CD4-positive, alpha-beta T cell (primary cell): Measurements from ENCODE around the gene SPTBN5. TPM values are rescaled to one million over a fixed set of nuclear protein-coding genes. Genes with fewer than 3 reads are reported as not detected.

Experiments
- ATAC-seq: fragments of 200-7000 bp; cut with Tn5 transposase; one replicate; pipeline ENCODE4 v1.10.0; 2022; ENCODE audit warnings: mild to moderate bottlenecking; ENCODE audit not compliant: poor library complexity
- CTCF ChIA-PET: fragments of 350-600 bp; sonication (Branson Sonifier 250); formaldehyde crosslinking; loops from one replicate; lab custom pipeline; 2021; ENCODE audit warnings: antibody characterized with exemption, inconsistent platforms; lab: Charles Lee
- POLR2A ChIA-PET: fragments of 350-600 bp; sonication (Branson Sonifier 250); formaldehyde crosslinking; loops from one replicate; lab custom pipeline; 2021; ENCODE audit warnings: antibody characterized with exemption, inconsistent platforms; lab: Charles Lee
- DNase-seq, 14 experiments: peaks; one replicate each; pipeline ENCODE4 v3.0.0-alpha.2; 2013 to 2020; ENCODE audit warnings: mixed read lengths in 2 of 14
- H3K27ac ChIP-seq, 2 donors: one replicate each; pipeline versions ENCODE4 v1.5.1 to v1.7.0; 2013; ENCODE audit warnings: low read length in 2 of 2, low read depth in 1 of 2, mild to moderate bottlenecking in 1 of 2
- H3K27me3 ChIP-seq, 2 experiments: 1 replicate in 1 of 2; 2 replicates in 1 of 2; pipeline versions ENCODE4 v1.6.1 to v1.7.0; 2013; ENCODE audit warnings: low read length in 2 of 2, control low read depth in 1 of 2, mild to moderate bottlenecking in 1 of 2, moderate library complexity in 1 of 2; ENCODE audit not compliant: insufficient read depth in 2 of 2, control insufficient read depth in 1 of 2
- H3K36me3 ChIP-seq: one replicate; pipeline ENCODE4 v1.6.1; 2013; ENCODE audit warnings: low read length, control low read depth; ENCODE audit not compliant: insufficient read depth
- H3K4me1 ChIP-seq: one replicate; pipeline ENCODE4 v1.6.1; 2013; ENCODE audit warnings: low read length, control low read depth; ENCODE audit not compliant: insufficient read depth
- H3K4me3 ChIP-seq: one replicate; pipeline ENCODE4 v1.5.1; 2013; ENCODE audit warnings: mild to moderate bottlenecking, low read length, moderate library complexity
- H3K9me3 ChIP-seq, 2 experiments: 1 replicate in 1 of 2; 2 replicates in 1 of 2; pipeline versions ENCODE4 v1.6.1 to v1.7.0; 2013; ENCODE audit warnings: low read length in 2 of 2, mild to moderate bottlenecking in 2 of 2, control low read depth in 1 of 2, moderate library complexity in 1 of 2; ENCODE audit not compliant: control insufficient read depth in 1 of 2, insufficient read depth in 1 of 2
- H3K27ac Mint-ChIP-seq: one replicate; pipeline ENCODE4 v1.8.0; 2020; ENCODE audit warnings: mixed read lengths
- H3K27me3 Mint-ChIP-seq: one replicate; pipeline ENCODE4 v1.8.0; 2021; ENCODE audit warnings: mixed read lengths
- H3K36me3 Mint-ChIP-seq: one replicate; pipeline ENCODE4 v1.8.0; 2021; ENCODE audit warnings: low read depth, mixed read lengths
- H3K4me1 Mint-ChIP-seq: one replicate; pipeline ENCODE4 v1.8.0; 2021; ENCODE audit warnings: low read depth, mixed read lengths
- H3K4me3 Mint-ChIP-seq: one replicate; pipeline ENCODE4 v1.8.0; 2020; ENCODE audit warnings: mild to moderate bottlenecking, mixed read lengths
- H3K9me3 Mint-ChIP-seq: one replicate; pipeline ENCODE4 v1.8.0; 2020; ENCODE audit warnings: mixed read lengths
- intact Hi-C, 2 experiments: fragments of 100-400 bp; cut with DNase I in 1 of 2; cut with micrococcal nuclease in 1 of 2; formaldehyde crosslinking; loops; one replicate each; pipeline versions ENCODE4 v1.15.1 to v1.9.0; 2023 to 2025; cut with DNase I, micrococcal nuclease
- total RNA-seq, 174 experiments: library from RNA in 2 of 174; stranded (reverse) in 2 of 174; gene quantifications; one replicate each; pipeline ENCODE4 v1.2.3 and lab custom pipeline; 2021 to 2026
- TF ChIP-seq, protein P1 (sequence below): fragments of 200-600 bp; IDR thresholded peaks from one replicate; pipeline ENCODE4 v1.8.0; 2022; ENCODE audit warnings: antibody characterized with exemption, mild to moderate bottlenecking

The SPTBN5 gene
- total RNA-seq, 2 experiments from 2014 or later: 2.2 to 2.3 TPM

DNA sequence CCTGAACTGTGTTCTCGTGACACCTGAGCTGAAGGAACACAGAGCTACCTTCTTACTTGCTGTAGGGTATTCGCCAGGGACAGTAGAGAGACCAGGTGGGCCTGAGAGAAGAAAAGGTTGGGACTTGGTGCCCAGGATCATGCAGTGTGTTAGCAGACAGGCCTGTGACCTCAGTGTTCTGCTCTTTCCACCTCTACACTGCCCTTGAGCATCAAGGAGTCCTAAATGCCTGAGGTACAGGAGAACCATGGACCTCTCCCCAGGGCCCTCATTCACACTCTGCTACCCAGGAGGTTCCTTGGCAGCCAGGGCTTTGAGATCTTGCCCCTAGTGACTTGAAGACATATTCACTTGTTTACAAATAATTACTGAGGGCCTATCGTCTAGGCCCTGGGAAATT lies 88.1 kb downstream of the SPTBN5 start:
- DNase-seq (no peak), ATAC-seq (no peak)
- H3K27ac ChIP-seq: no peak overlapping the region
- H3K27me3 ChIP-seq: no peaks in the 10 kb centered on the region
- Mint-ChIP-seq H3K4me3 (no peak overlapping the region), H3K9me3 (no peaks in the 10 kb centered on the region), H3K27ac (no peak overlapping the region), H3K4me1 (peaks cover 10% of the 10 kb centered on the region), H3K27me3 (no peaks in the 10 kb centered on the region), H3K36me3 (peaks cover 17% of the 10 kb centered on the region)
- H3K36me3 ChIP-seq: peaks cover 9% of the 10 kb centered on the region
- ChIA-PET POLR2A (no interaction called here), CTCF (interaction anchor here (1.8 kb wide), 1 partner anchor 31 kb away, joined by 4 read pairs; the partner anchor contains the start of gene MAPKBP1)
- H3K9me3 ChIP-seq: no peaks in the 10 kb centered on the region
- TF ChIP-seq, protein P1, sequence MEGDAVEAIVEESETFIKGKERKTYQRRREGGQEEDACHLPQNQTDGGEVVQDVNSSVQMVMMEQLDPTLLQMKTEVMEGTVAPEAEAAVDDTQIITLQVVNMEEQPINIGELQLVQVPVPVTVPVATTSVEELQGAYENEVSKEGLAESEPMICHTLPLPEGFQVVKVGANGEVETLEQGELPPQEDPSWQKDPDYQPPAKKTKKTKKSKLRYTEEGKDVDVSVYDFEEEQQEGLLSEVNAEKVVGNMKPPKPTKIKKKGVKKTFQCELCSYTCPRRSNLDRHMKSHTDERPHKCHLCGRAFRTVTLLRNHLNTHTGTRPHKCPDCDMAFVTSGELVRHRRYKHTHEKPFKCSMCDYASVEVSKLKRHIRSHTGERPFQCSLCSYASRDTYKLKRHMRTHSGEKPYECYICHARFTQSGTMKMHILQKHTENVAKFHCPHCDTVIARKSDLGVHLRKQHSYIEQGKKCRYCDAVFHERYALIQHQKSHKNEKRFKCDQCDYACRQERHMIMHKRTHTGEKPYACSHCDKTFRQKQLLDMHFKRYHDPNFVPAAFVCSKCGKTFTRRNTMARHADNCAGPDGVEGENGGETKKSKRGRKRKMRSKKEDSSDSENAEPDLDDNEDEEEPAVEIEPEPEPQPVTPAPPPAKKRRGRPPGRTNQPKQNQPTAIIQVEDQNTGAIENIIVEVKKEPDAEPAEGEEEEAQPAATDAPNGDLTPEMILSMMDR: no peak
- peaks cover 12% of the 10 kb centered on the region for H3K4me1 ChIP-seq
- intact Hi-C loops: no loop called here
- no peak overlapping the region for H3K4me3 ChIP-seq

DNA sequence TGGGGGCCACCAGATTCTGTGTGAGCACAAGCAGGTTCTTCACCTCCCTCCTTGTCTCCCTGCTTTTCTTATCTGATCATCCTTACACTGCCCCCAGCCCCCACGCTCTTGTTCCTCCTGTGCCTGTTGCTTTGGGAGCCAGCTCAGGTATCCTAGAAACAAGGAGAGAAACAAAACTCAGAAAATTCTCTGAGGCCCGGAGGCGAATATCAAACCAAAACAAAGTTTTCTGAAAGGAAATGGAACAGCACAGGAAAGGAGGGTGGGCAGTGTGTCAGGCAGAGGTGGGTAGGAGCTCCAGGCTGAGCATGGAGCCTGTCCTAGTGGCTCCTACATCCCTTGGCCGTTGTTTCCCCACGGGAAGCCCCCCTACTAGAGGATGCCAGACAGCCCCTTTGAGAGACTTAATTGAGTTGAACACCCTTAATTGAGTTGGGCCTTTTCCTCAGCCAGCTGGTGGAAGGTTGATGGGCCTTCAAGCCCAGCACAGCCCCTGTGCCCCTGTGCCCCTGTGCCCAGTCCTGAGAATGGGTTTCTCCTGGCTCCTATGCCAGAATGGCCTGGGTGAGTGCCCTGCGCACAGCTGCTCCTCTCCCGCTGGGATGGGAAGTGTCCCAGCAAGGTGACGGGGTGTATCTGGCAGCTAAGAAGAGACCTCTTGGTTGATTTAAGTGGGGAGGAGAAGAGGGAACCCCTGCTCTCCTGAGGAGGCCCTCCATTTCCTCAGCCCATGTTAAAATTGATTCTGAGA lies 88.8 kb downstream of the SPTBN5 start:
- ATAC-seq (no peak), DNase-seq (no peak)
- H3K36me3 ChIP-seq: peaks cover 11% of the 10 kb centered on the region
- Mint-ChIP-seq H3K9me3 (no peaks in the 10 kb centered on the region), H3K4me3 (no peak overlapping the region), H3K27me3 (no peaks in the 10 kb centered on the region), H3K4me1 (peaks cover 10% of the 10 kb centered on the region), H3K36me3 (peaks cover 22% of the 10 kb centered on the region), H3K27ac (peak overlapping the region; percentile 71)
- ChIA-PET CTCF (interaction anchor here (1.8 kb wide), 1 partner anchor 31 kb away, joined by 4 read pairs; the partner anchor contains the start of gene MAPKBP1), POLR2A (no interaction called here)
- H3K4me3 ChIP-seq: no peak overlapping the region
- H3K27ac ChIP-seq: no peak overlapping the region
- intact Hi-C loops: no loop called here
- H3K4me1 ChIP-seq: peaks cover 10% of the 10 kb centered on the region
- TF ChIP-seq, protein P1: no peak
- H3K9me3 ChIP-seq: no peaks in the 10 kb centered on the region
- H3K27me3 ChIP-seq: no peaks in the 10 kb centered on the region

DNA sequence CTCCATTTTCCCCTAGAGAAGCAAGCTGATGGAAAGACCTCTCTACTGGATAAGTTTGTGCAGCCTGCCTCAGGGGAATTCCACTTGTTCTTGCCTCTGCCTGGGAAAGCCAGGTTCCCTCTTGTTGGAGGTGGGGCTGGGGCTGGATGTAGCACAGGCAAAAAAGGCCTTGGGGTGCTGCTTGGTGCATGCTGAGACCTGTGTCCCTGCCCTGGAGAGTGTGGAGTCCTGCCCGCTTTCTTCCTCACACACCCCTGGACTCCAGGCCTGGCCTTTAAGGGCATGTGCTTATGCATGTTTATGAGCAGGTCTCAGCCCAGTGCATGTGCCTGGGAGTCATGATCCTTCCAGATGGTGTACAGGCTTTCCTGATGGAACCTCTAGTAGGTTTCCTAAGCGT lies 89.5 kb downstream of the SPTBN5 start:
- H3K27ac ChIP-seq: no peak overlapping the region
- no peak overlapping the region for H3K4me3 ChIP-seq
- TF ChIP-seq, protein P1: no peak
- Mint-ChIP-seq H3K4me3 (no peak overlapping the region), H3K27ac (peak overlapping the region; percentile 71), H3K9me3 (no peaks in the 10 kb centered on the region), H3K4me1 (peaks cover 10% of the 10 kb centered on the region), H3K36me3 (peaks cover 29% of the 10 kb centered on the region), H3K27me3 (no peaks in the 10 kb centered on the region)
- ChIA-PET POLR2A (no interaction called here), CTCF (interaction anchor here (1.8 kb wide), 1 partner anchor 30 kb away, joined by 4 read pairs; the partner anchor contains the start of gene MAPKBP1)
- H3K27me3 ChIP-seq: no peaks in the 10 kb centered on the region
- ATAC-seq (no peak), DNase-seq (no peak)
- H3K36me3 ChIP-seq: peaks cover 16% of the 10 kb centered on the region
- H3K4me1 ChIP-seq: peaks cover 5% of the 10 kb centered on the region
- intact Hi-C loops: no loop called here
- H3K9me3 ChIP-seq: no peaks in the 10 kb centered on the region
